Hepatocyte (in vitro differentiated cells): ENCODE results near the gene TCF4. TPM values are rescaled to one million over a fixed set of nuclear protein-coding genes. Genes with fewer than 3 reads are reported as not detected.

Experiments used
- DNase-seq: peaks from one replicate; pipeline ENCODE4 v3.0.0-alpha.2; 2016; ENCODE audit warnings: low spot score
- H2AFZ ChIP-seq: fragments of 200-600 bp; sonication (generic); 2 replicates; pipeline ENCODE4 v1.6.0; 2016; ENCODE audit warnings: antibody characterized with exemption, mild to moderate bottlenecking
- H3K27ac ChIP-seq: fragments of 200-600 bp; sonication (generic); 2 replicates; pipeline ENCODE4 v1.5.1; 2016; ENCODE audit warnings: mild to moderate bottlenecking
- H3K27me3 ChIP-seq: fragments of 200-600 bp; sonication (generic); 2 replicates; pipeline ENCODE4 v1.6.1; 2016
- H3K36me3 ChIP-seq: fragments of 200-600 bp; sonication (generic); replicated peaks from 2 replicates; pipeline ENCODE4 v1.5.1; 2016; ENCODE audit warnings: low read depth; ENCODE audit not compliant: insufficient read depth
- H3K4me1 ChIP-seq: fragments of 200-600 bp; sonication (generic); 2 replicates; pipeline ENCODE4 v1.5.1; 2016; ENCODE audit warnings: mild to moderate bottlenecking, moderate library complexity; ENCODE audit not compliant: insufficient read depth
- H3K4me2 ChIP-seq: fragments of 200-600 bp; sonication (generic); 2 replicates; pipeline ENCODE4 v1.6.0; 2016
- H3K4me3 ChIP-seq: fragments of 200-600 bp; sonication (generic); 2 replicates; pipeline ENCODE4 v1.5.1; 2016; ENCODE audit warnings: mild to moderate bottlenecking
- H3K79me2 ChIP-seq: fragments of 200-600 bp; sonication (generic); 2 replicates; pipeline ENCODE4 v1.6.0; 2017; ENCODE audit warnings: mild to moderate bottlenecking
- H3K9me2 ChIP-seq: fragments of 200-600 bp; sonication (generic); replicated peaks from 2 replicates; pipeline ENCODE4 v1.6.0; 2017; ENCODE audit warnings: mild to moderate bottlenecking; ENCODE audit not compliant: insufficient read depth
- H3K9me3 ChIP-seq: fragments of 200-600 bp; sonication (generic); 2 replicates; pipeline ENCODE4 v1.5.1; 2016; ENCODE audit warnings: low read depth, mild to moderate bottlenecking
- H4K20me1 ChIP-seq: fragments of 200-600 bp; sonication (generic); 2 replicates; pipeline ENCODE4 v1.6.0; 2016; ENCODE audit warnings: mild to moderate bottlenecking; ENCODE audit not compliant: insufficient read depth, poor library complexity, severe bottlenecking
- EZH2 ChIP-seq: fragments of 200-600 bp; sonication (generic); IDR thresholded peaks from 2 replicates; pipeline ENCODE4 v1.6.1; 2016; ENCODE audit warnings: antibody characterized with exemption, mild to moderate bottlenecking, borderline replicate concordance
- EZH2phosphoT487 ChIP-seq: fragments of 200-600 bp; sonication (generic); IDR thresholded peaks from one replicate; pipeline ENCODE4 v1.6.1; 2018; ENCODE audit warnings: antibody characterized with exemption, mild to moderate bottlenecking, low read depth, moderate library complexity; ENCODE audit not compliant: unreplicated experiment, severe bottlenecking
- WGBS: methylation state at CpG from one replicate; pipeline ENCODE4 v1.1.6; 2016; ENCODE audit warnings: low lambda C conversion rate; ENCODE audit errors: missing lambda C conversion rate; 5-methylcytosine and 5-hydroxymethylcytosine counted together
- polyA plus RNA-seq: library from polyadenylated mRNA; unstranded; fragments of >200 nt; fragmentation: Nextera tagmentation; extraction: Ambion mirVana; gene quantifications from 2 replicates; pipeline ENCODE4 v1.2.1, GENCODE V29; 2016
- total RNA-seq: library from RNA; depleted of rRNA; stranded (reverse); fragments of >200 nt; gene quantifications from 2 replicates; pipeline ENCODE4 v1.2.3, GENCODE V29; 2014
- TF ChIP-seq, protein P1 (sequence below): fragments of 200-600 bp; sonication (generic); IDR thresholded peaks from 2 replicates; pipeline ENCODE4 v1.5.1; 2016; ENCODE audit warnings: antibody characterized with exemption, mild to moderate bottlenecking; ENCODE audit not compliant: poor library complexity

Gene TCF4
- total and polyA plus RNA-seq, 2 experiments from 2014 or later = 40.5 to 65.2 TPM

DNA sequence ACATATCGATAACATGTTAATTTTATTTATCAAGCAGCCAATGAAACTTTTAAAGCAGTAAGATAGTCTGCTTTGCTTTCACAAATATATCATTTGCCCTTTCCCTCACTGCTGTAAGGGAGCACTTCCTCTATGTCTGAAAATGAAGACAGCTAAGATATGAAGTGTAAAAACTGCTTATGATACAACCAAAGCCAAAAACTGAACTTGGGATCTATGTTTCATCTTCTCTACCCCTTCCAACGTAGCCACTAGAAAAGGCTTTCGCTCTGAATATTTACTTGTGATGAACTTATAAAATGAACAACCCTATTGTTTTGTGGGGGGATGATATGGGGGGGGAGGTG lies 140.3 kb downstream of the TCF4 start:
- peaks cover 45% of the 10 kb centered on the region for H3K79me2 ChIP-seq
- TF ChIP-seq EZH2 (no peak), EZH2phosphoT487 (no peak)
- TF ChIP-seq, protein P1, sequence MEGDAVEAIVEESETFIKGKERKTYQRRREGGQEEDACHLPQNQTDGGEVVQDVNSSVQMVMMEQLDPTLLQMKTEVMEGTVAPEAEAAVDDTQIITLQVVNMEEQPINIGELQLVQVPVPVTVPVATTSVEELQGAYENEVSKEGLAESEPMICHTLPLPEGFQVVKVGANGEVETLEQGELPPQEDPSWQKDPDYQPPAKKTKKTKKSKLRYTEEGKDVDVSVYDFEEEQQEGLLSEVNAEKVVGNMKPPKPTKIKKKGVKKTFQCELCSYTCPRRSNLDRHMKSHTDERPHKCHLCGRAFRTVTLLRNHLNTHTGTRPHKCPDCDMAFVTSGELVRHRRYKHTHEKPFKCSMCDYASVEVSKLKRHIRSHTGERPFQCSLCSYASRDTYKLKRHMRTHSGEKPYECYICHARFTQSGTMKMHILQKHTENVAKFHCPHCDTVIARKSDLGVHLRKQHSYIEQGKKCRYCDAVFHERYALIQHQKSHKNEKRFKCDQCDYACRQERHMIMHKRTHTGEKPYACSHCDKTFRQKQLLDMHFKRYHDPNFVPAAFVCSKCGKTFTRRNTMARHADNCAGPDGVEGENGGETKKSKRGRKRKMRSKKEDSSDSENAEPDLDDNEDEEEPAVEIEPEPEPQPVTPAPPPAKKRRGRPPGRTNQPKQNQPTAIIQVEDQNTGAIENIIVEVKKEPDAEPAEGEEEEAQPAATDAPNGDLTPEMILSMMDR = no peak

DNA sequence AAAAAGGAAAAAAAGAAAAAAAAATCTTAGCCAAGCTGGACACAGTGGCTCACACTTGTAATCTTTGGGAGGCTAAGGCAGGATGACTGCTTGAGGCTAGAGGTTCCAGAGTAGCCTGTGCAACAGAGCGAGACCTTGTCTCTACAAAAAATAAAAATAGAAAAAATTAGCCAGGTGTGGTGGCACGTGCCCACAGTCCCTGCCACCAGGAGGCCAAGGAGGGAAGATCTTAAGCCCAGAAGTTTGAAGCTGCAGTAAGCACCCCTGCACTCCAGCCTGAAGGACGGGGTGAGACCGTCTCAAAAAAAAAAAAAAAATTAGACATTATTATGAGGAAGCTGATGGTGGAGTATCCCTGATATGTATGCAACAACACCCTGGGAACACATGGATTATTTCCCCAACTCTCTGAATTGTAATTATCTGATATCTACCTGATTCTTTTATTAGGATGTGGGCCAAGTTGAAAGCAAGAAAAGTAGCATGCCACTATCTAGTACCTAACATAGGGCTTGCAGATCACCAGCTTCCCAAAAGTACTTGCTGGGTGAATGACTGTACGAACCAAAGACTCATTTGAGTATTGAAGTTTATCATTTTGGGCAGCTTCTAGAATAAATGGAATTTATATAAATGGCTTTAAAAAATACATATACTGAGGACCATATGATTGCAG lies 140.9 kb downstream of the TCF4 start:
- TF ChIP-seq EZH2phosphoT487 (no peak), EZH2 (no peak)
- TF ChIP-seq, protein P1 = no peak
- no peak overlapping the region for H2AFZ ChIP-seq
- 96% methylated on average over 5 of the region's 5 CpGs for WGBS

More for the DNA sequence above, 140.3 kb downstream of the TCF4 start:
- Histone ChIP-seq H4K20me1 (no peaks in the 10 kb centered on the region), H3K4me2 (no peak overlapping the region), H3K4me1 (no peaks in the 10 kb centered on the region), H3K27ac (no peak overlapping the region), H3K4me3 (no peak overlapping the region), H2AFZ (no peak overlapping the region), H3K27me3 (no peaks in the 10 kb centered on the region), H3K9me3 (no peaks in the 10 kb centered on the region), H3K9me2 (no peaks in the 10 kb centered on the region), H3K36me3 (no peaks in the 10 kb centered on the region)
- WGBS = 97% methylated on average over 3 of the region's 3 CpGs
- DNase-seq = no peak

DNA sequence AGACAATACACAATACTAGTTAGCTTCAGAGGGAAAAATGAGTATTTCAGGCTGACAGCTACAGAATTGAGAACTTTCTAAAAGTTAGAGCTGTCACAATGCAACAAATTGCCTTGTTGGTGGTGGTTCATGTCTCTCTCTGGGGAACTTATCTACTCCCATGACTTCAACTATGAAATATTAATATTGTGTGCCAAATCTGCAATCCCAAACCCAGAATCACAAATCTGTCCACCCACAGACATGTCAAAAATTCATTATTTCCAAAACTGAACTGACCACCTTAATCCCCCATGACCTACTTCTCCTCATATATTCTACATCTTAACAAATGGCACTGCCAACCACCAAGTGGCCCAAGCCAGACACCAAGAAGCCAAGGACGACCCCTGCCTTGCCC lies 143.5 kb downstream of the TCF4 start:
- Histone ChIP-seq H4K20me1 (no peaks in the 10 kb centered on the region), H3K27me3 (no peaks in the 10 kb centered on the region), H3K79me2 (peaks cover 51% of the 10 kb centered on the region), H3K4me3 (no peak overlapping the region), H3K4me1 (no peaks in the 10 kb centered on the region), H3K9me3 (no peaks in the 10 kb centered on the region), H2AFZ (no peak overlapping the region), H3K9me2 (no peaks in the 10 kb centered on the region), H3K4me2 (no peak overlapping the region), H3K36me3 (no peaks in the 10 kb centered on the region), H3K27ac (no peak overlapping the region)
- 92% methylated on average over 1 of the region's 1 CpG for WGBS
- TF ChIP-seq EZH2phosphoT487 (no peak), EZH2 (no peak)
- TF ChIP-seq, protein P1 = no peak
- no peak for DNase-seq

More for the DNA sequence above, 140.9 kb downstream of the TCF4 start:
- no peak overlapping the region for H3K27ac ChIP-seq
- H3K4me1 ChIP-seq = no peaks in the 10 kb centered on the region
- no peaks in the 10 kb centered on the region for H4K20me1 ChIP-seq
- H3K27me3 ChIP-seq = no peaks in the 10 kb centered on the region
- no peak for DNase-seq
- peaks cover 50% of the 10 kb centered on the region for H3K79me2 ChIP-seq
- H3K9me2 ChIP-seq = no peaks in the 10 kb centered on the region
- no peak overlapping the region for H3K4me2 ChIP-seq
- no peak overlapping the region for H3K4me3 ChIP-seq
- no peaks in the 10 kb centered on the region for H3K9me3 ChIP-seq
- no peaks in the 10 kb centered on the region for H3K36me3 ChIP-seq

DNA sequence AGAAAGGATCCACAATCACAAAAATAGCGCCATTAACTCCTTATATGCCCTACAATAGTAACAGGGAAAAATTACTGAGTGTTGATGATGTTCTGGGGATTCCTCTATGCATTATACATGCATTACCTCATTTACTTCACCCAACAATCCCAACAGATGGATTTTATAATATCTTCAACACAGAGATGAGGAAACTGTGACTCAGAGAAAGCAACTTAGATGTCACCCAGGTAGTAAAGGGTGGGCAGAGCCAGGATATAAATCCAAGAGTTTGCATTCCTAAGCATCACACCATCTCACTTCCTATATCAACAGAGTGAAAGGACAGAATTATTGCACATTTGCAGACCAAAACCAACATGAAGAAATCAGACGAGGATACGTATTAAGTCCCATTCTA lies 144.2 kb downstream of the TCF4 start:
- TF ChIP-seq EZH2 = no peak
- TF ChIP-seq EZH2phosphoT487 = no peak
- DNase-seq = no peak
- no peaks in the 10 kb centered on the region for H4K20me1 ChIP-seq
- WGBS = 94% methylated on average over 3 of the region's 3 CpGs
- no peaks in the 10 kb centered on the region for H3K9me2 ChIP-seq
- H2AFZ ChIP-seq = no peak overlapping the region
- H3K4me2 ChIP-seq = no peak overlapping the region
- H3K79me2 ChIP-seq = peaks cover 46% of the 10 kb centered on the region
- H3K4me3 ChIP-seq = no peak overlapping the region
- H3K36me3 ChIP-seq = no peaks in the 10 kb centered on the region
- no peaks in the 10 kb centered on the region for H3K27me3 ChIP-seq
- no peaks in the 10 kb centered on the region for H3K9me3 ChIP-seq
- H3K4me1 ChIP-seq = no peaks in the 10 kb centered on the region
- H3K27ac ChIP-seq = no peak overlapping the region
